ENCODE data around the gene TOM1L1.

- TF ChIP-seq POLR2A (IDR thresholded peaks at IDR 0.05) (no peak), CTCF (IDR thresholded peaks at IDR 0.05) (no peak)
Observed at GRCh38 chr17:54985476-54985875, 84.8 kb downstream of the TOM1L1 start.
